Endodermal cell (in vitro differentiated cells): ENCODE measurements around the gene TIE1. TPM values are rescaled to one million over a fixed set of nuclear protein-coding genes. Genes with fewer than 3 reads are reported as not detected.

Experiments
- DNase-seq: peaks from one replicate; pipeline ENCODE4 v3.0.0-alpha.2; 2017
- H3K27ac ChIP-seq: 2 replicates; pipeline ENCODE4 v1.5.1; 2013; ENCODE audit warnings: mild to moderate bottlenecking, low read depth, low read length, moderate library complexity
- H3K27me3 ChIP-seq: 2 replicates; pipeline ENCODE4 v1.6.1; 2013; ENCODE audit warnings: mild to moderate bottlenecking, low read length, moderate library complexity; ENCODE audit not compliant: insufficient read depth, control insufficient read depth, poor library complexity, severe bottlenecking
- H3K36me3 ChIP-seq: 2 replicates; pipeline ENCODE4 v1.7.0; 2013; ENCODE audit warnings: mild to moderate bottlenecking, low read length, moderate library complexity; ENCODE audit not compliant: control insufficient read depth, insufficient read depth
- H3K4me1 ChIP-seq: one replicate; pipeline ENCODE4 v1.7.0; 2013; ENCODE audit warnings: low read length; ENCODE audit not compliant: control insufficient read depth, insufficient read depth
- H3K4me3 ChIP-seq: 2 replicates; pipeline ENCODE4 v1.5.1; 2013; ENCODE audit warnings: mild to moderate bottlenecking, low read length, moderate library complexity
- H3K9ac ChIP-seq: 2 replicates; pipeline ENCODE4 v1.6.1; 2013; ENCODE audit warnings: mild to moderate bottlenecking, low read length, moderate library complexity; ENCODE audit not compliant: poor library complexity, severe bottlenecking; ENCODE audit errors: extremely low read depth
- H3K9me3 ChIP-seq: 2 replicates; pipeline ENCODE4 v1.6.1; 2013; ENCODE audit warnings: mild to moderate bottlenecking, low read length, moderate library complexity; ENCODE audit not compliant: control insufficient read depth
- H3K27ac Mint-ChIP-seq: 2 replicates; pipeline ENCODE4 v1.8.0; 2020; ENCODE audit warnings: mixed read lengths
- H3K27me3 Mint-ChIP-seq: 2 replicates; pipeline ENCODE4 v1.8.0; 2021; ENCODE audit warnings: mild to moderate bottlenecking, mixed read lengths; ENCODE audit not compliant: insufficient read depth
- H3K36me3 Mint-ChIP-seq: 2 replicates; pipeline ENCODE4 v1.8.0; 2020; ENCODE audit warnings: low read depth, mixed read lengths
- H3K4me1 Mint-ChIP-seq: 2 replicates; pipeline ENCODE4 v1.8.0; 2020; ENCODE audit warnings: mixed read lengths
- H3K4me3 Mint-ChIP-seq: 2 replicates; pipeline ENCODE4 v1.8.0; 2020; ENCODE audit warnings: mild to moderate bottlenecking, moderate library complexity, mixed read lengths
- H3K9me3 Mint-ChIP-seq: 2 replicates; pipeline ENCODE4 v1.8.0; 2020; ENCODE audit warnings: mild to moderate bottlenecking, mixed read lengths
- WGBS, 2 experiments: methylation state at CpG; one replicate each; pipeline versions ENCODE4 v1.1.5 to v1.1.7; 2013; ENCODE audit warnings: missing lambda C conversion rate in 2 of 2, mixed read lengths in 1 of 2; ENCODE audit not compliant: insufficient coverage in 1 of 2, insufficient read length in 1 of 2; 5-methylcytosine and 5-hydroxymethylcytosine counted together
- total RNA-seq, 2 donors: library from RNA; stranded (reverse); fragmentation: NEBNext Ultra II Directional in 1 of 2; extraction: Animal tissue kit (Norgen Biotek cat#: 25700) in 1 of 2; gene quantifications; 2 replicates in 1 of 2; 3 replicates in 1 of 2; pipeline ENCODE4 v1.2.1, GENCODE V29; 2021
- TF ChIP-seq, protein P1 (sequence below): fragments of 200-600 bp; sonication (generic); conservative IDR thresholded peaks from 2 replicates; pipeline ENCODE4 v1.5.0; 2021; ENCODE audit warnings: antibody characterized with exemption, mild to moderate bottlenecking

TIE1 gene
- total RNA-seq, 2 donors from 2014 or later = 0.40 to 0.99 TPM

- Mint-ChIP-seq H3K27ac (no peak overlapping the region), H3K4me1 (peaks cover 32% of the 10 kb centered on the region), H3K36me3 (no peaks in the 10 kb centered on the region), H3K4me3 (no peak overlapping the region), H3K9me3 (no peaks in the 10 kb centered on the region), H3K27me3 (no peaks in the 10 kb centered on the region)
- Histone ChIP-seq H3K27ac (no peak overlapping the region), H3K9ac (no peak overlapping the region), H3K4me3 (no peak overlapping the region), H3K27me3 (peaks cover 6% of the 10 kb centered on the region), H3K9me3 (no peaks in the 10 kb centered on the region), H3K36me3 (no peaks in the 10 kb centered on the region), H3K4me1 (peaks cover 12% of the 10 kb centered on the region)
- peak; percentile 41 for DNase-seq
- WGBS, 2 experiments = 68 to 78% methylated on average over 3 of the region's 3 CpGs
- TF ChIP-seq, protein P1, sequence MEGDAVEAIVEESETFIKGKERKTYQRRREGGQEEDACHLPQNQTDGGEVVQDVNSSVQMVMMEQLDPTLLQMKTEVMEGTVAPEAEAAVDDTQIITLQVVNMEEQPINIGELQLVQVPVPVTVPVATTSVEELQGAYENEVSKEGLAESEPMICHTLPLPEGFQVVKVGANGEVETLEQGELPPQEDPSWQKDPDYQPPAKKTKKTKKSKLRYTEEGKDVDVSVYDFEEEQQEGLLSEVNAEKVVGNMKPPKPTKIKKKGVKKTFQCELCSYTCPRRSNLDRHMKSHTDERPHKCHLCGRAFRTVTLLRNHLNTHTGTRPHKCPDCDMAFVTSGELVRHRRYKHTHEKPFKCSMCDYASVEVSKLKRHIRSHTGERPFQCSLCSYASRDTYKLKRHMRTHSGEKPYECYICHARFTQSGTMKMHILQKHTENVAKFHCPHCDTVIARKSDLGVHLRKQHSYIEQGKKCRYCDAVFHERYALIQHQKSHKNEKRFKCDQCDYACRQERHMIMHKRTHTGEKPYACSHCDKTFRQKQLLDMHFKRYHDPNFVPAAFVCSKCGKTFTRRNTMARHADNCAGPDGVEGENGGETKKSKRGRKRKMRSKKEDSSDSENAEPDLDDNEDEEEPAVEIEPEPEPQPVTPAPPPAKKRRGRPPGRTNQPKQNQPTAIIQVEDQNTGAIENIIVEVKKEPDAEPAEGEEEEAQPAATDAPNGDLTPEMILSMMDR = no peak
Measured at GRCh38 chr1:43345120-43345519, 44.3 kb downstream of the TIE1 start.

DNA sequence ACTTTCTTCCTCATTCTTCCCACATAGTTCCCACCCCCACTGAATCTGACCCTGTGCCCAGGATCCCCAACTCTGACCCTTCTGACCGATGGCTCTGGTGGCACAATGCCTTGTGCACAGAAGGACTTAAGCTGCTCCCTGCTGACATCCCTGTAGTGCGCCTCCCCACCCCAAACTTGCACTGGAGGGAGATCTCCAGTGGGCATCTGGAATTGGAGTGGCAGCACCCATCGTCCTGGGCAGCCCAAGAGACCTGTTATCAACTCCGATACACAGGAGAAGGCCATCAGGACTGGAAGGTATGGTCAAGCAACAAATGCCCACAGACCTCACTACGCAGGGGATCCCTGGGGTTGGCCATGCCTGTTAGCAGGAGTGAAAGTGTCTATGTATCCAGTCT, 45.9 kb downstream of the TIE1 start:
- H3K4me1 ChIP-seq = peaks cover 12% of the 10 kb centered on the region
- no peak overlapping the region for H3K4me3 Mint-ChIP-seq
- H3K9me3 Mint-ChIP-seq = no peaks in the 10 kb centered on the region
- peaks cover 6% of the 10 kb centered on the region for H3K27me3 ChIP-seq
- H3K36me3 ChIP-seq = no peaks in the 10 kb centered on the region
- no peak overlapping the region for H3K4me3 ChIP-seq
- no peak overlapping the region for H3K27ac Mint-ChIP-seq
- 89 to 100% methylated on average over 1 to 5 of the region's 5 CpGs for WGBS, 2 experiments
- peak; percentile 48 for DNase-seq
- H3K4me1 Mint-ChIP-seq = peaks cover 34% of the 10 kb centered on the region
- TF ChIP-seq, protein P1 = no peak
- H3K27me3 Mint-ChIP-seq = no peaks in the 10 kb centered on the region
- H3K27ac ChIP-seq = no peak overlapping the region
- H3K9ac ChIP-seq = no peak overlapping the region
- H3K36me3 Mint-ChIP-seq = no peaks in the 10 kb centered on the region
- H3K9me3 ChIP-seq = no peaks in the 10 kb centered on the region

- 38% methylated on average over 12 to 22 of the region's 22 CpGs for WGBS, 2 experiments
- Mint-ChIP-seq H3K4me3 (peak overlapping the region; percentile 77), H3K36me3 (no peaks in the 10 kb centered on the region), H3K4me1 (peaks cover 34% of the 10 kb centered on the region), H3K27me3 (no peaks in the 10 kb centered on the region), H3K9me3 (no peaks in the 10 kb centered on the region), H3K27ac (peak overlapping the region; percentile 69)
- TF ChIP-seq, protein P1 = no peak
- Histone ChIP-seq H3K9ac (peak overlapping the region; percentile 93), H3K4me1 (peaks cover 12% of the 10 kb centered on the region), H3K4me3 (peak overlapping the region; percentile 79), H3K36me3 (no peaks in the 10 kb centered on the region), H3K27me3 (peaks cover 6% of the 10 kb centered on the region), H3K9me3 (no peaks in the 10 kb centered on the region), H3K27ac (no peak overlapping the region)
- no peak for DNase-seq
Measured at GRCh38 chr1:43348343-43348808, 47.6 kb downstream of the TIE1 start.
